Erythroblast (primary cell): ENCODE data around the gene BAIAP3.

Source experiments
- GATA1 ChIP-seq: IDR thresholded peaks from 2 replicates; pipeline ENCODE4 v1.6.1; 2011; ENCODE audit warnings: low read depth, mild to moderate bottlenecking, control low read depth, low read length, moderate library complexity
- POLR2A ChIP-seq: IDR thresholded peaks from 2 replicates; pipeline ENCODE4 v1.6.1; 2011; ENCODE audit warnings: mild to moderate bottlenecking, low read length

DNA sequence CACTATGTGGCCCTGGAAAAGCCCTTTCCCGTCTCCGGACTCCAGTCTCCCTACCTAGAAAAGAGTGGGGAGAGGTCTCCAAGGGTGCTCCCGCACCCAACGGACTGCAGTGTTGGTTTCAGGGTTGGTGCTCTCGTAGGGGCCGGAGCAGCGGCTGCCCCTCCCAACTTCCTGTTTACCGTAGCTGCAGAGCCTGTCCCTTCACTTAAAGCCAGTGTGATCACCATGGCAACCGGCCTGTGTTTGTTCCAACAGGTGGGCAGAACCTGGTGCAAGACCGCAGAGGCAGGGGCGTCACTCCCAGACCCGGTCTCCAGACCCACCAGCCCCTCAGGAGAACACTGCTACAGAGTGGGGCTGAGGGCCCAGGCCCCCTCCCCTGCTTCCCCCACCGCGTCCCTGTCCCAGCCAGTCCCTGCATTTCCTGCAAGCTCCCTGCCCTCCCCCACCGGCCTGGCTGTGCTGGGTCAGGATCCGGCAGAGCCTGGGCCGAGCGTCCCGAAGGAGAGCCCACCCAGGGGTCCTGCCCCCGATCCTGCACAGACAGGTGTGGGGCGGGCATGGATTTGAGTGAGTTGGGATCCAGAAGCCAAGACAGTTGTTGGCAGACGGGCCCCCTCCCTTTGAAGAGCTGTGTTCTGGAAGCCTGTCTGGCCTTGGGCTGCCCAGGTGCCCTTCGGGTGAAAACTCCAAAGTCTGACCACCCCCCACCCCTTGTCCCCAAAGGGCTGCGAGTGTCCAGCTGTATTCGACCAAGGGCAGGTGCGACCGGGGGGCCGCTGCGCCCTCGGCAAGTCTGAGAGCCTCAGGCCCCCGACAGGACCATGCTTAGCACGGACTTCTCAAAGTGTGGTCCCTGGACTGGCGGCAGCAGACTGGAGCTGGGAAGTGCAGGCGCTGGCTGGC is 1.5 kb upstream of the BAIAP3 start:
- TF ChIP-seq POLR2A (no peak), GATA1 (no peak)
